ENCODE data around the gene CEP164.

DNA sequence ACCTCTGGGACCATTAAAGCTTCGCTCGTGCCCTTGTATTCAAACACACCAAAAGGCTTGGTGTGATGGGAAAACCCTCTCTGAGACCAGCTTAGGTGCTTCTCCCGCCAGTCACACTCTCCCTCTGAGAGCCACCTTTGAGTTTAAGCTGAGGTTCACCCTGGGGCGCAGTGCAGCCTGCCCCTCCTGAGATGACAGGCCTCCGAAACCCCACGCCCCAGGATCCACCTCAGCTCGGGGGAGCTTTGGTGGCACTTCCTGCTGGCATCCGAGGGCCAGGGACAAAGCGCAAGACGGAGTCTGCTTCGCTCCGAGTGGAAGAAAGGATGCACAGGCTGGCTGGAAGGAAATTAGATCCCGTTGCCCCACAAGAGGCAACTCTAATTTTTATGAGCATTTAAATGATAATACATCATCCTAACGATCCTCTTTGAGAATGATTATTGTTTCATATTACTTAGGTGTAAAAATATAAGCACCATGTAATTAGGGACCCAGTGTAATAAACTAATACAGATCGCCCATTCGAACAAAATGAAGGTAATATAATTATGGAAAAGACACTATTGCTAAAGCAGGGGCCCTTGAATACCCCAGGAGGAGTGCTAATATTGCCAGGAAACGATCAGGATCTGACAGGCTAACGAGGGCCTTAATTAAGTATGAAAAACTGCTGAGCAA lies 134.7 kb downstream of the CEP164 start:
- TF ChIP-seq, protein P1, sequence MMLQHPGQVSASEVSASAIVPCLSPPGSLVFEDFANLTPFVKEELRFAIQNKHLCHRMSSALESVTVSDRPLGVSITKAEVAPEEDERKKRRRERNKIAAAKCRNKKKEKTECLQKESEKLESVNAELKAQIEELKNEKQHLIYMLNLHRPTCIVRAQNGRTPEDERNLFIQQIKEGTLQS (IDR thresholded peaks at IDR 0.05; ENCODE audit: borderline replicate concordance, extremely low read depth, low read depth, low read length), result no peak
- TF ChIP-seq RAD21 (IDR thresholded peaks at IDR 0.05; ENCODE audit: insufficient read depth, low read depth, low read length), result no peak
- no peak for TF ChIP-seq NFYB (IDR thresholded peaks at IDR 0.05; ENCODE audit: insufficient read depth, low read depth, low read length)
- TF ChIP-seq, protein P2, sequence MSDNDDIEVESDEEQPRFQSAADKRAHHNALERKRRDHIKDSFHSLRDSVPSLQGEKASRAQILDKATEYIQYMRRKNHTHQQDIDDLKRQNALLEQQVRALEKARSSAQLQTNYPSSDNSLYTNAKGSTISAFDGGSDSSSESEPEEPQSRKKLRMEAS (IDR thresholded peaks at IDR 0.05; ENCODE audit: low read depth, low read length), result no peak
- TF ChIP-seq TCF3 (IDR thresholded peaks at IDR 0.05; ENCODE audit: borderline replicate concordance, insufficient read depth, low read depth, low read length), result no peak
- TF ChIP-seq SMC3 (IDR thresholded peaks at IDR 0.05; ENCODE audit: borderline replicate concordance, low read length), result no peak
- TF ChIP-seq, protein P3, sequence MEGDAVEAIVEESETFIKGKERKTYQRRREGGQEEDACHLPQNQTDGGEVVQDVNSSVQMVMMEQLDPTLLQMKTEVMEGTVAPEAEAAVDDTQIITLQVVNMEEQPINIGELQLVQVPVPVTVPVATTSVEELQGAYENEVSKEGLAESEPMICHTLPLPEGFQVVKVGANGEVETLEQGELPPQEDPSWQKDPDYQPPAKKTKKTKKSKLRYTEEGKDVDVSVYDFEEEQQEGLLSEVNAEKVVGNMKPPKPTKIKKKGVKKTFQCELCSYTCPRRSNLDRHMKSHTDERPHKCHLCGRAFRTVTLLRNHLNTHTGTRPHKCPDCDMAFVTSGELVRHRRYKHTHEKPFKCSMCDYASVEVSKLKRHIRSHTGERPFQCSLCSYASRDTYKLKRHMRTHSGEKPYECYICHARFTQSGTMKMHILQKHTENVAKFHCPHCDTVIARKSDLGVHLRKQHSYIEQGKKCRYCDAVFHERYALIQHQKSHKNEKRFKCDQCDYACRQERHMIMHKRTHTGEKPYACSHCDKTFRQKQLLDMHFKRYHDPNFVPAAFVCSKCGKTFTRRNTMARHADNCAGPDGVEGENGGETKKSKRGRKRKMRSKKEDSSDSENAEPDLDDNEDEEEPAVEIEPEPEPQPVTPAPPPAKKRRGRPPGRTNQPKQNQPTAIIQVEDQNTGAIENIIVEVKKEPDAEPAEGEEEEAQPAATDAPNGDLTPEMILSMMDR (IDR thresholded peaks at IDR 0.05 in 2 of 3, conservative IDR thresholded peaks at IDR 0.05 in 1 of 3; ENCODE audit: control insufficient read depth in 2 of 3, extremely low read depth in 1 of 3, insufficient read depth in 1 of 3, low read depth in 3 of 3, low read length in 3 of 3), result no peak
- TF ChIP-seq RFX5 (IDR thresholded peaks at IDR 0.05; ENCODE audit: low read depth, low read length), result no peak
- no peak for TF ChIP-seq ZSCAN29 (IDR thresholded peaks at IDR 0.05)
- no peak for TF ChIP-seq ATF7 (IDR thresholded peaks at IDR 0.05; ENCODE audit: low read depth)
- TF ChIP-seq, protein P4, sequence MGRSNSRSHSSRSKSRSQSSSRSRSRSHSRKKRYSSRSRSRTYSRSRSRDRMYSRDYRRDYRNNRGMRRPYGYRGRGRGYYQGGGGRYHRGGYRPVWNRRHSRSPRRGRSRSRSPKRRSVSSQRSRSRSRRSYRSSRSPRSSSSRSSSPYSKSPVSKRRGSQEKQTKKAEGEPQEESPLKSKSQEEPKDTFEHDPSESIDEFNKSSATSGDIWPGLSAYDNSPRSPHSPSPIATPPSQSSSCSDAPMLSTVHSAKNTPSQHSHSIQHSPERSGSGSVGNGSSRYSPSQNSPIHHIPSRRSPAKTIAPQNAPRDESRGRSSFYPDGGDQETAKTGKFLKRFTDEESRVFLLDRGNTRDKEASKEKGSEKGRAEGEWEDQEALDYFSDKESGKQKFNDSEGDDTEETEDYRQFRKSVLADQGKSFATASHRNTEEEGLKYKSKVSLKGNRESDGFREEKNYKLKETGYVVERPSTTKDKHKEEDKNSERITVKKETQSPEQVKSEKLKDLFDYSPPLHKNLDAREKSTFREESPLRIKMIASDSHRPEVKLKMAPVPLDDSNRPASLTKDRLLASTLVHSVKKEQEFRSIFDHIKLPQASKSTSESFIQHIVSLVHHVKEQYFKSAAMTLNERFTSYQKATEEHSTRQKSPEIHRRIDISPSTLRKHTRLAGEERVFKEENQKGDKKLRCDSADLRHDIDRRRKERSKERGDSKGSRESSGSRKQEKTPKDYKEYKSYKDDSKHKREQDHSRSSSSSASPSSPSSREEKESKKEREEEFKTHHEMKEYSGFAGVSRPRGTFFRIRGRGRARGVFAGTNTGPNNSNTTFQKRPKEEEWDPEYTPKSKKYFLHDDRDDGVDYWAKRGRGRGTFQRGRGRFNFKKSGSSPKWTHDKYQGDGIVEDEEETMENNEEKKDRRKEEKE (IDR thresholded peaks at IDR 0.05), result no peak

Data from GM12878 (cell line).